Heart left ventricle (tissue), 16 donors: ENCODE results near the gene KPNA4. TPM values are rescaled to one million over a fixed set of nuclear protein-coding genes. Genes with fewer than 3 reads are reported as not detected.
A peak's percentile ranks its signal among the peaks of the same experiment; 100 is the strongest.
"Not testable (repeated sequence)": the region's sequence is repeated elsewhere in the genome, so short reads cannot be mapped to it uniquely, and the experiment has no call there.

Source experiments
- ATAC-seq, 4 donors: fragments of 200-7000 bp; cut with Tn5 transposase; one replicate each; pipeline ENCODE4 v1.9.1; 2020 to 2022; ENCODE audit warnings: moderate library complexity in 4 of 4, mild to moderate bottlenecking in 3 of 4, moderate number of reproducible peaks in 1 of 4
- DNase-seq, 5 donors: peaks; one replicate each; pipeline ENCODE4 v3.0.0-alpha.2; 2020
- H3K27ac ChIP-seq, 12 donors: fragments of 200-600 bp; sonication (generic) in 4 of 12; one replicate each; pipeline versions ENCODE4 v1.5.0 to v1.8.0; 2016 to 2022; ENCODE audit warnings: mild to moderate bottlenecking in 2 of 12
- H3K27me3 ChIP-seq, 9 donors: fragments of 200-600 bp; sonication (generic) in 2 of 9; one replicate each; pipeline versions ENCODE4 v1.5.1 to v1.8.0; 2016 to 2022; ENCODE audit warnings: mild to moderate bottlenecking in 3 of 9
- H3K36me3 ChIP-seq, 9 donors: fragments of 200-600 bp; sonication (generic) in 2 of 9; one replicate each; pipeline versions ENCODE4 v1.5.0 to v1.8.0; 2018 to 2022; ENCODE audit warnings: mild to moderate bottlenecking in 2 of 9
- H3K4me1 ChIP-seq, 12 donors: fragments of 200-600 bp; sonication (generic) in 4 of 12; one replicate each; pipeline versions ENCODE4 v1.5.0 to v1.8.0; 2016 to 2022; ENCODE audit warnings: mild to moderate bottlenecking in 3 of 12
- H3K4me3 ChIP-seq, 12 donors: fragments of 200-600 bp; sonication (generic) in 4 of 12; one replicate each; pipeline versions ENCODE4 v1.5.0 to v1.8.0; 2017 to 2022; ENCODE audit warnings: mild to moderate bottlenecking in 9 of 12, moderate library complexity in 4 of 12
- H3K9me3 ChIP-seq, 12 donors: fragments of 200-600 bp; sonication (generic) in 4 of 12; one replicate each; pipeline versions ENCODE4 v1.5.0 to v1.8.0; 2016 to 2022; ENCODE audit warnings: mild to moderate bottlenecking in 1 of 12
- POLR2A ChIP-seq, 2 donors: fragments of 450-650 bp; IDR thresholded peaks; one replicate each; pipeline ENCODE4 v1.6.1; 2017; ENCODE audit warnings: antibody characterized with exemption in 2 of 2, mild to moderate bottlenecking in 2 of 2, moderate library complexity in 2 of 2
- WGBS, 4 donors: extraction: QIAGEN DNeasy Blood & Tissue Kit in 2 of 4; methylation state at CpG; one replicate each; pipeline versions ENCODE4 v1.1.5 to v1.1.7; 2013 to 2018; 5-methylcytosine and 5-hydroxymethylcytosine counted together
- intact Hi-C, 10 donors: fragments of 100-400 bp; cut with DNase I; formaldehyde crosslinking; loops; one replicate each; pipeline versions ENCODE4 v1.11.1 to v1.14.2; 2022
- polyA plus RNA-seq, 2 donors: library from polyadenylated mRNA; stranded (reverse); fragments of 200-250 nt; gene quantifications; one replicate each; pipeline ENCODE4 v1.2.3, GENCODE V29; 2013
- total RNA-seq, 9 donors: library from RNA; depleted of rRNA in 2 of 9; stranded (reverse); fragments of >200 nt in 2 of 9; fragmentation: NEBNext Ultra II Directional in 3 of 9; extraction: Animal tissue kit (Norgen Biotek cat#: 25700) in 3 of 9; gene quantifications; one replicate each; pipeline versions ENCODE4 v1.1.0 to v1.2.4, GENCODE V29; 2016 to 2023
- TF ChIP-seq, protein P1 (sequence below), 12 donors: fragments of 200-600 bp; sonication (generic) in 4 of 12; IDR thresholded peaks; one replicate each; pipeline versions ENCODE4 v1.5.0 to v1.8.0; 2018 to 2022; ENCODE audit warnings: antibody characterized with exemption in 12 of 12, mild to moderate bottlenecking in 5 of 12
- donor health status: ischemic (EF 13 %, LVEDD 7.1; RV severe dilation, severe dysfunction).
- donor health status: healthy with polysubstance abuse.
- donor health status: DM: no; HTN: yes; CAD: no.
- donor health status: DM: no; HTN: no; CAD: no.
- donor health status: ischemic (EF 25% LVEDD 6.9; RV normal size, moderate dysfunction).
- donor health status: ischemic (EF 25% LVEDD 5.7; RV mildly dilated, moderate dysfunction).
- donor health status: healthy.
- donor health status: DM: yes; HTN: yes; CAD: no.
- donor health status: ischemic (EF 35%, LVEDD 5.7; RV mildly dilated, moderate dysfunction).
- donor health status: nonischemic (EF 11% LVEDD 7.7; RV severe dilation, severe dysfunction).
- donor health status: DM: yes; HTN: yes; CAD: no.
- donor health status: PGD.
- donor health status: ischemic (EF 29% LVEDD 5.4; RV normal size, mild dysfunction).
- donor health status: nonischemic (EF 23%, LVEDD 6.1; RV moderate dilation, normal function).

The KPNA4 gene
- total and polyA plus RNA-seq, 11 donors: 29.1 to 198 (median 128) TPM

DNA sequence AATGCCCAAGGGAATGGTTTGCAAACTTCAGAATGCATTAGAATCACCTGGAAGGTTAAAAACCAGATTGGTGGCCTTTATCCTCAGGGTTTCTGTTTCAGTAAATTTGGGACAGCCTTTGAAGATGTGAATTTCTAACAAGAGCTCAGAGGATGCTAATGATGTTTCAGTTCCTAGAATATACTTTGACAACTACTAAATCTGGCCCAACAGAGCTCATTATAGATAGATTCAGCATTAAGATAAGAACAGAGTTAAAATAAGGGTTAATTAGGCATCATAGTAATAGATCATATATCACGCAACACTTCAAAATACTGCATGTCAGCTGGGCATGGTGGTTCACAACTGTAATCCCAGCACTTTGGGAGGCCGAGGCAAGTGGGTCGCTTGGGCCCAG, 9.3 kb upstream of the KPNA4 start:
- peaks cover 0 to 12% (median 0%) of the 10 kb centered on the region in 12 donors for H3K4me1 ChIP-seq
- H3K27ac ChIP-seq: no peak overlapping the region
- DNase-seq (no peak), ATAC-seq (no peak)
- no peaks in the 10 kb centered on the region for H3K9me3 ChIP-seq
- no peak for TF ChIP-seq POLR2A (IDR thresholded peaks at IDR 0.05)
- TF ChIP-seq, protein P1, sequence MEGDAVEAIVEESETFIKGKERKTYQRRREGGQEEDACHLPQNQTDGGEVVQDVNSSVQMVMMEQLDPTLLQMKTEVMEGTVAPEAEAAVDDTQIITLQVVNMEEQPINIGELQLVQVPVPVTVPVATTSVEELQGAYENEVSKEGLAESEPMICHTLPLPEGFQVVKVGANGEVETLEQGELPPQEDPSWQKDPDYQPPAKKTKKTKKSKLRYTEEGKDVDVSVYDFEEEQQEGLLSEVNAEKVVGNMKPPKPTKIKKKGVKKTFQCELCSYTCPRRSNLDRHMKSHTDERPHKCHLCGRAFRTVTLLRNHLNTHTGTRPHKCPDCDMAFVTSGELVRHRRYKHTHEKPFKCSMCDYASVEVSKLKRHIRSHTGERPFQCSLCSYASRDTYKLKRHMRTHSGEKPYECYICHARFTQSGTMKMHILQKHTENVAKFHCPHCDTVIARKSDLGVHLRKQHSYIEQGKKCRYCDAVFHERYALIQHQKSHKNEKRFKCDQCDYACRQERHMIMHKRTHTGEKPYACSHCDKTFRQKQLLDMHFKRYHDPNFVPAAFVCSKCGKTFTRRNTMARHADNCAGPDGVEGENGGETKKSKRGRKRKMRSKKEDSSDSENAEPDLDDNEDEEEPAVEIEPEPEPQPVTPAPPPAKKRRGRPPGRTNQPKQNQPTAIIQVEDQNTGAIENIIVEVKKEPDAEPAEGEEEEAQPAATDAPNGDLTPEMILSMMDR (IDR thresholded peaks at IDR 0.05): no peak
- H3K27me3 ChIP-seq: no peaks in the 10 kb centered on the region
- intact Hi-C loops: loop anchor here in 3 of 10 donors (5.0 to 10.0 kb wide), 3 partner anchors 350 to 370 kb away; no protein-coding TSS in a partner anchor
- H3K36me3 ChIP-seq: no peaks in the 10 kb centered on the region
- no peak overlapping the region for H3K4me3 ChIP-seq
- WGBS, 4 donors: 95 to 98% (median 97%) methylated on average over 3 of the region's 3 CpGs

DNA sequence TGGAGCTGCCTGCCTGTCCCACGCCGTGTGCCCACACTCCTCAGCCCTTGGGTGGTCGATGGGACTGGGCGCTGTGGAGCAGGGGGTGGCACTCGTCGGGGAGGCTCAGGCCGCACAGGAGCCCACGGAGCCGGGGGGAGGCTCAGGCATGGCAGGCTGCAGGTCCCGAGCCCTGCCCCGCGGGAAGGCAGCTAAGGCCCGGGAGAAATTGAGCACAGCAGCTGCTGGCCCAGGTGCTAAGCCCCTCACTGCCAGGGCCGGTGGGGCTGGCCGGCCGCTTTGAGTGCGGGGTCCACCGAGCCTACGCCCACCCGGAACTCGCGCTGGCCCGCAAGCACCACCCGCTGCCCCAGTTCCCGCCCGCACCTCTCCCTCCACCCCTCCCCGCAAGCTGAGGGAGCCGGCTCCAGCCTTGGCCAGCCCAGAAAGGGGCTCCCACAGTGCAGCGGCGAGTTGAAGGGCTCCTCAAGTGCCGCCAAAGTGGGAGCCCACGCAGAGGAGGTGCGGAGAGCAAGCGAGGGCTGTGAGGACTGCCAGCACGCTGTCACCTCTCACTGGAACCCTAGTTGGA, 8.7 kb upstream of the KPNA4 start:
- intact Hi-C loops: loop anchor here in 2 of 10 donors (10.0 kb wide), 2 partner anchors 351 to 371 kb away; no protein-coding TSS in a partner anchor
- H3K4me3 ChIP-seq: not testable (repeated sequence)
- peak in 1 of 5 donors; percentile 57 for DNase-seq

DNA sequence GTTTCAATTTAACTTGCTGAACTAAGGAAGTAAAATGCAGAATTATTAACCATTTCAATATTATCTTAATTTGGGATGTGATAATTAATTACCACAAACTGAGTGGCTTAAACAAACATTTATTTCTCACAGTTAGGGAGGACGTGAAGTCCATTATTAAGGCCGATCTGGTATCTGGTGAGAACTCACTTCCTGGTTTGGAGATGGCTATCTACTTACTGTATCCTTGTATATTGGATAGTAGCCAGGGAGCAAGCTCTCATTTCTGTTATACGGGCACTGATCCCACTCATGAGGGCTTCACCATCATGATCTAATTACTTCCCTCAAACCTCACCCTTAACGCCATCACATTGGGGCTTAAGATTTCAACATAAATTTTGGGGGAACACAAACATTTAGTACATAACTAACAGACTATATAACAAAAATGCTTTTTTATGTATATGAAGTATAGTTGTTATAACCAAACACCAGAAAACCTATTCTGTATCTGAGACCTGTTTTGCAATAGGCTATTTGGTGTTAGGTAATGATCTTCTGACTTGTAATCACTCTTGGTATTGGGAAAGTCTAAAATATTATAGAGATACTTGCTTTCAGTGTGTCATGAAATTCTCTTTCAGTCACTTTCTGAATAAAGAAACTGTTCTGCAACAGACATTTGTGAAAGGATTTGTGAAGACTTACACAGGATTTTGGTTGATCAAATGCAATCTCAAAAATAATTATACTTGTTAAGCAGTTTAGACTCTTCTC, 4.7 kb upstream of the KPNA4 start:
- 55 to 76% (median 66%) methylated on average over 4 of the region's 4 CpGs for WGBS, 4 donors
- Histone ChIP-seq H3K27ac (no peak overlapping the region), H3K4me1 (peaks cover 0 to 15% (median 9%) of the 10 kb centered on the region in 12 donors), H3K4me3 (no peak overlapping the region), H3K36me3 (peaks cover 0 to 10% (median 0%) of the 10 kb centered on the region in 9 donors), H3K27me3 (no peaks in the 10 kb centered on the region), H3K9me3 (no peaks in the 10 kb centered on the region)
- intact Hi-C loops: loop anchor here in 6 of 10 donors (5.0 to 10.0 kb wide), 5 partner anchors 173 to 375 kb away; partner anchors contain the start of genes PPM1L (in 5 of the 6), IFT80 (in 1 of the 6) and SMC4 (in 1 of the 6)
- no peak for TF ChIP-seq POLR2A (IDR thresholded peaks at IDR 0.05)
- TF ChIP-seq, protein P1 (IDR thresholded peaks at IDR 0.05): no peak
- DNase-seq (no peak), ATAC-seq (no peak)

More for the DNA sequence above, 8.7 kb upstream of the KPNA4 start:
- ATAC-seq, H3K27me3 ChIP-seq, H3K9me3 ChIP-seq, H3K36me3 ChIP-seq, H3K27ac ChIP-seq: not testable (repeated sequence)
- 95 to 97% (median 97%) methylated on average over 18 to 35 of the region's 35 CpGs for WGBS, 4 donors
- H3K4me1 ChIP-seq: peaks cover 0 to 12% (median 0%) of the 10 kb centered on the region in 12 donors

DNA sequence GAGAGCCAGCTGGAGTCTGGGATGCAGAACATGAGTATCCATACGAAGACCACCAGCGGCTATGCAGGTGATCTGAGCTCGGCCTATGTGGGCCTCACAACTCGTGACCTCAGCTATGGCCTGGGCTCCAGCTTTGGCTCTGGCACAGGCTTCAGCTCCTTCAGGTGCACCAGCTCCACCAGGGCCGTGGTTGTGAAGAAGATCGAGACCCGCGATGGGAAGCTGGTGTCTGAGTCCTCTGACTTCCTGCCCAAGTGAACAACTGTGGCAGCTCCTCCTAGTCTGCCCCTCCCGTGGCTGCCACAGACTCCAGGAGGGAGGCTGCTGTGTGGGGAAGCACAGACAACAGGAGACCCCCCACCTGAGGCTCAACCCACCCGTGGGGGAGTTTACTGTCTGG, 3.6 kb upstream of the KPNA4 start:
- Histone ChIP-seq H3K27me3 (no peaks in the 10 kb centered on the region), H3K27ac (no peak overlapping the region), H3K4me1 (peaks cover 0 to 18% (median 11%) of the 10 kb centered on the region in 12 donors), H3K4me3 (no peak overlapping the region), H3K9me3 (no peaks in the 10 kb centered on the region), H3K36me3 (peaks cover 0 to 10% (median 0%) of the 10 kb centered on the region in 9 donors)
- no peak for TF ChIP-seq POLR2A (IDR thresholded peaks at IDR 0.05)
- TF ChIP-seq, protein P1 (IDR thresholded peaks at IDR 0.05): no peak
- 86 to 96% (median 92%) methylated on average over 10 of the region's 10 CpGs for WGBS, 4 donors
- peak in 1 of 5 donors; percentile 27 for DNase-seq
- intact Hi-C loops: loop anchor here in 6 of 10 donors (5.0 to 10.0 kb wide), 3 partner anchors 172 to 188 kb away; partner anchors contain the start of genes PPM1L (in 5 of the 6), IFT80 (in 1 of the 6) and SMC4 (in 1 of the 6)
- ATAC-seq: no peak
